ENCODE measurements around the gene UBASH3A.

Gene UBASH3A

DNA sequence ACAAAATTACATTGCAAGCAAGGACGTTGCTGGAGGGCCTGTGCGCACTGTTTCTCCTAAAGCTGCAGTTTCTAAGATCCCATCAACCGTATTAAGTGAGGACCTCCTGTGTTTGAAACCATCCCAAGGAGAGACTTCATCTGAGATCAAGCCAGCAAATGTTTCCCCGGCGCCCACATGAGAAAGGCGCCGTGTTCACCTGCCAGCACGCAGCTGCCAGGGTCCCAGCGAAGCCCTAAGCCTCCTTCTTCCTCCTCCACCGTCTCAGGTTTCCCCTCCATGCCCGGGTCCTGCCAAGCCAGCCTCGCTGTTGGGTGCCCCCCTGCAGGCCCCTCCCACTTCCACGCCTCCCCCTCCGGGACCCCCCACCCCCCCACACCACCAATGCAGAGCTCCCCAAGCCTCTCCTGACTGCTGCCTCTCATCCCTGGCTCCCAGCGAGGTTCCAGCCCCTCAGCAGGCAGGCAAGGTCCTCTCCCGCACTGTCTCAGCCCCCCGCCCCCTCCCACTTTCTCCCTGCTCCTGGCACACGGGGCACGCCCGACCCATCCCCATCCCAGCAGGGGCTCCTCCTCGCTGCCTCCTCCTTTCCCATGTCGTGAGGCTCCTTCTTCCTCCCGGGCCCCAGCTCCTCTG lies 28.7 kb upstream of the UBASH3A start:
- no peak for DNase-seq (ENCODE audit: low read depth)

GRCh38 chr21:42375506-42375905 lies 28.2 kb upstream of the UBASH3A start:
- no peak for DNase-seq (ENCODE audit: low read depth)

DNA sequence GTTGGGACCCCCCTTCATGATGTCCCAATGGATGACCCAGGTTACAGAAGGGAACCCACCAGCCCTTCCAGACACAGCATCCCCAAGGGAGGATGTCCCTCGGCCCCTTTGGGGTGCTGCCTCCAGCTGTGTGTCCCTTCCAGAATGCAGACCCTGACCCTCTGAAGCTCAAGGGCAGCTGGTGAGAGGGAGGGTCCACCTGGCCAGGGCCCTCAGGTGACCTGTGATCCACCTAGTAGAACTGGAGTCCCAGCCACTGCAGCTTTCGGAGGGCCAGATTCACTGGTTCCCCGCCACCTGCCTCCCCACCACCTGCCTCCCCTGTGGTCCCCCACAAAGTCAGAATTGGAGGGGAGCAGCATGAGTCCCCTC lies 27.8 kb upstream of the UBASH3A start:
- no peak for DNase-seq (ENCODE audit: low read depth)

DNA sequence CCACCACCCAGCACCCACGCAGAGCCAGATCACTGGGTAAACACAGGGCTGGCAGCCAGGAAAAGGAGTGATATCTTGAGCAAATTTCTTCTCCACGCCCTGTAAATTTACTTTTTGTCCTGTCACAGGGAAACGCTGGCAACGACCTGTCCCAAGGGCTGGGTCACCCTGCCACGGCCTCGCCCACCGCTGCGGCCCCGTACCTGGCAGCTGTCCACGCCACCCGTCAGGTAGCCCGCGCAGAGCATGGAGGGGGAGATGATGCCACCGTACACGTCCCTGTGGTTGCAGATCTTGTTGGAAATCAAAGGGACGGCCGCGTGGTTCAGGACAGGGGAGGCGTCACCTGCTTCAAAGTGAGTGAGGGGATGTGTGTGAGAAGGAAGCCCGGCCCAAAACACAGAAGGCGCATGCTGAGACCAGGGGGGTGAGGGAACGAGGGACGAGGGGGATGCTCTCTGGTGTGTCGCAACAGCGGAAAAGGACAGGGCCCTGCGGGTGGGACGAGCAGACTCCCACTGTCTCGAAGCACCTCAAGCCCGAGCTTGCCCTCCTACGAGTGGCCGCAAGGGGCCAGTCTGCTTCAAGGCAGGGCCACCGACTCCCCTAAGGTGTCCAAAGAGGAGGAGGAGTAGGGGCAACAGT lies 27.2 kb upstream of the UBASH3A start:
- DNase-seq (ENCODE audit: low read depth): no peak

- no peak for DNase-seq (ENCODE audit: low read depth)
Measured at GRCh38 chr21:42377211-42377950, 26.3 kb upstream of the UBASH3A start.

DNA sequence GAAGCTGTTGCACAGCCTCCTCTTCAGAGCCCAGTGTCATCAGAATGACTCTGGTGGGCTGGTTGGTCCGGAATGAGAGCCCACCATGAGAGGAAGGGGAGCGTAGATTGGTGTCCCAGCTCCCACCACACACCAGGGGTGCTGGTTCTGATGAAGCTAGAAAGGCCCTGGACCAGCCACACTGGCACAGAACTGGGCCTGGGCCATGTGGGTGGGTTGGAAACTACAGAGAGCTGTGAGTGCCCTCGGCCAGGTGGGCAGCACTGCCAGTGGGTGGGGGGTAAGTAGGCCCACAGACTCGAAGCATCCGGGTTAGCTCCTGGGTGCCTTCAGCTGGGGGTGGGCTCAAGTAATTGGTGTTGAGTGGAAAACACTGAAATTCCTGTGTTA lies 25.8 kb upstream of the UBASH3A start:
- DNase-seq (ENCODE audit: low read depth): no peak

- DNase-seq (ENCODE audit: low read depth): no peak
Measured at GRCh38 chr21:42378418-42378817, 25.3 kb upstream of the UBASH3A start.

DNA sequence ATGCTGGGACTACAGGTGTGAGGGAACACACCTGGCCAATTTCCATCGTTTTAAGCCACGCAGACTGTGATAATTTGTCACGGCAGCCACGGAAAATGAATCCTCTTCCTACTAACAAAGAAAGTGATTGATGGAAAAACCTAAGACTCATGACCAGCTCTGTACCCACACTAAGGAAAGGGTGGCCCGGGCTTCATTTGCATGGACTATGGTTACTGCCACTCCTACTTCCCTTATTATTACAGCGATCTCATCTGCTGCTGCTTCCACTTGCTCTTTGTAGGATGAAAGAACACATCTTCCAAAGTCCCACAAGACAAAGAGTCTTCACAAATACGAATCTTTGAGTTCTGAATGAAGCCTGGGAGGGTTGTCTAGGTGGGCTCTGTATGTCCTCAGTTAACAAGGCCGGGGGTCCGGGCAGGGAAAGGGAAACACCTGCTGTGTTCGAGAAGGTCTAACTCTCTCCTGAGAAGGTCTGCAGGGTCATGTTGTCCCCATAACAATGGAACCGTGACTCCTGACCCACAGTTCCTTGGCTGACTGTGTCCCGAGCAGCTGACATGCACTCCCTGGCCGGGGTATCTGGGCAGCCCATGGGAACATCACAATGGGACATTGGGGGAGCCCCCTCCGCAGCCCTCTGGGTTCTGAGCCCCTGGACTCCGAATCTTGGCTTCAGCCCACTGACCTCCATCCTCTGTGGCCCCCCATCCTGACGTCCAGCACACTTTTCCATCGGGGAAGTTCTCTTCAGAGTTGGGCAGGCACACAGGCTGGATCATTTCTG lies 24.1 kb upstream of the UBASH3A start:
- DNase-seq (ENCODE audit: low read depth): no peak

GRCh38 chr21:42381347-42381984 lies 22.2 kb upstream of the UBASH3A start:
- no peak for DNase-seq (ENCODE audit: low read depth)

GRCh38 chr21:42382915-42383314 lies 20.8 kb upstream of the UBASH3A start:
- DNase-seq (ENCODE audit: low read depth): no peak

- no peak for DNase-seq (ENCODE audit: low read depth)
Measured at GRCh38 chr21:42383331-42383730, 20.4 kb upstream of the UBASH3A start.

GRCh38 chr21:42384156-42384945 lies 19.4 kb upstream of the UBASH3A start:
- no peak for DNase-seq (ENCODE audit: low read depth)

DNA sequence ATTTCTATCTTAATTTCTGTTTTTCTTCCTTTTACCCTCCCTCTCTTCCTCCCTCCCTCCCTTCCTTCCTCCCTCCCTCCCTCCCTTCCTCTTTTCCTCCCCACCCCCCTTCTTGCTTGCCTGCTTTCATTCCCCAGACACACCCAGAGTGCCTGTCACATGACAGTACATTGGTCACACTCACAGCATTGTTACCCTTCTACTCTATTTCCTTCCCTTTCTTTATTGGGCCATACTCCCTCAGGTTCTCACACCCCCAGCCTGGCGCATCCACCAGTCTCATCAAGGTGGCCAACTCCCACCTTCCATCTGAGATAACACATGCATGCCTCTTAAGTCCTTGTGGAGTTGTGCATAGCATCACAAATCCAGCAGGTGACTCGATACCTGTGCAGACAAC lies 18.7 kb upstream of the UBASH3A start:
- no peak for DNase-seq (ENCODE audit: low read depth)

GRCh38 chr21:42385619-42386018 lies 18.1 kb upstream of the UBASH3A start:
- no peak for DNase-seq (ENCODE audit: low read depth)

- no peak for DNase-seq (ENCODE audit: low read depth)
Measured at GRCh38 chr21:42386034-42386591, 17.6 kb upstream of the UBASH3A start.

DNA sequence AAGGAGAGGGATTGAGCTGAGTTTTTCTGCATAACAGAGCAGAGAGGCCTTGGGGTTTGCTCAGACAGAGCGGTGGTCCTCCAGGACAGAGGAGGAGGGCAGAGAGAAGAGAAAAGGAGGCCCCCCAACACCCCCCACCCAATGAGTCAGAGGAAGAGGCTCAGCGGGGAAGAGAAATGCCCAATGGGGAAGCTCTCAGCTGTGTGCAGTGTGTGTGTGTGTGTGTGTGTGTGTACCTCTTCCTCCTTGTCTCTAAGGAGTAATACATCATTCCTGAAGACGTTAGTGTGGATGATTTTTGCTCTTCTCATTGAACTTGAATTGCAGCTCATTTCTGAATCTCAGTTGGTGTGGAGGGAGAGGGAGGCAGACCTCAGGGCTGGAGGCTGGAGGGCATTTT lies 16.5 kb upstream of the UBASH3A start:
- no peak for DNase-seq (ENCODE audit: low read depth)

DNA sequence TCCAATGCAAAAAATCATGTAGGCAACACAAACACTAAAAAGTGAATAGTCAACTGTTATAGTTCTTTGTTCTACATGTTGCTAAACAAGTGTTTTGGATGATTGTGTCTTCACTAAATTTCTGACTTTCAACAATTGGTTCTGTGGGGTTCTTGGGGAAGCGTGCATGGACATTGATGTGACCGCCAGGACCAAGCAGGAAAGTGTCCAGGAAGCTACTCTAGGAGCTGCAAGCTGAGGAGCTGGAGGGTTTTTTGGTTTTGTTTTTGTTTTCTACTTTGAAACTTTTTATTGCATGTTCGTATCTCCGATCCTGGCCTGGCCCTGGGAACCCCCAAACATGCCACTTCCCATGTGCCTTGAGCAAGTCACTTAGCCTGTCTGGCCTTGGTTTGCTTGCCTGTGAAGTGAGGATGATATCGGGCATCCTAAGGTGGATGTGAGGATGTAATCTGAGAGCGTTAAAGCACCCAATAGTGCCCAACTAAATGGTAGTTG lies 15.8 kb upstream of the UBASH3A start:
- DNase-seq (ENCODE audit: low read depth): no peak

DNA sequence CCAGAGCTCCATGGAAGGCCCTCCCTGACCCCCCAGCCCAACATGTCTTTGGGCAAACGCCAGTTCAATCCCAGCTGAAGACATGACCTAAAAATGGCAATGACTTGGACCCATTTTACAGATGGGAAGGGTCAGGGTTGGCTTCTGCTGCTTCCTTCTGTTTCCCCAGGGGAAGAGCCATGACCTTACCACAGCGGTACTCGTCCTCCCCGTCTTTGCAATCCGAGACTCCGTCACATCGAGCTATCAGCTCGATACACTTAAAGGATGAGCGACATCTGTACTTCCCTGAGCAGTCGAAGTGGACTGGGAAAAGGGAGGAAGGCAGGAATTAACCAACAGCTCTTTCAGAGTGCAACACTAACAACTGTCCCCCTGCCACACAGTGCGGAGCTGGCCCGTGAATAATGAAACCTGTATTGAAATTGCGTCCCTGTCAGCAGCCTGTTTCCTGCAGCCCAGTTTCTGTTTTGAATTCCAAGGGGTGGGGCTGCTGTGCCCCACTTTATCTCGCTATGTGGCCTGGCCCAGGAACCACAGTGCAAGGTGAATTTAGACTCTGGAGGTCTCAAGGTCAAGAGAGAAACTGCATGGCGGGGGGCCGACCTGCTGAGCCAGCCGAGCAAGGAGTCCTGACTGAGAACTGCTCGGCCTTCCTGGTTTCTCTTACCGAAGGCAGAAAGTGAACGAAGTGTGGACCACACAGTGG lies 14.8 kb upstream of the UBASH3A start:
- DNase-seq (ENCODE audit: low read depth): no peak

GRCh38 chr21:42389449-42389835 lies 14.3 kb upstream of the UBASH3A start:
- DNase-seq (ENCODE audit: low read depth): no peak

DNA sequence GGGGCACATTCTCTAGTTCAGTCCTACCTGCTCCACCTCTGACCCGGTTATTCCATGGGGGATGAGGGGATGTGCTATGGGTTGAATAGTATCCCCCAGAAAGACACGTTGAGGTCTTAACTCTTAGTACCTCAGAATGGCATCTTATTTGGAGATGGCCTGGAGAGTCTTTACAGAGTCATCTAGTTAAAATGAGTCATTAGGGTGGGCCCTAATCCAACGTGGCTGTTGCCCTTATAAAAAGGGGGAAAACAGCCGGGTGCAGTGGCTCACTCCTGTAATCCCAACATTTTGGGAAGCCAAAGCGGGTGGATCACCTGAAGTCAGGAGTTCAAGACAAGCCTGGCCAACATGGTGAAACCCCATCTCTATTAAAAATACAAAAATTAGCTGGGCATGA lies 13.5 kb upstream of the UBASH3A start:
- DNase-seq (ENCODE audit: low read depth): no peak

Measured in stimulated activated CD8-positive, alpha-beta memory T cell treated with anti-CD3 and anti-CD28 coated beads, Interleukin-15, amount 100 ng/mL, for 1 hour (primary cell).